ENCODE results near the gene FMNL2. TPM values are rescaled to one million over a fixed set of nuclear protein-coding genes. Genes with fewer than 3 reads are reported as not detected.

The FMNL2 gene
- total RNA-seq, 3 donors from 2014 or later (not counting 1 experiment from before 2014, with no cell fraction given) = 0.34 to 3.0 (median 0.78) TPM

DNA sequence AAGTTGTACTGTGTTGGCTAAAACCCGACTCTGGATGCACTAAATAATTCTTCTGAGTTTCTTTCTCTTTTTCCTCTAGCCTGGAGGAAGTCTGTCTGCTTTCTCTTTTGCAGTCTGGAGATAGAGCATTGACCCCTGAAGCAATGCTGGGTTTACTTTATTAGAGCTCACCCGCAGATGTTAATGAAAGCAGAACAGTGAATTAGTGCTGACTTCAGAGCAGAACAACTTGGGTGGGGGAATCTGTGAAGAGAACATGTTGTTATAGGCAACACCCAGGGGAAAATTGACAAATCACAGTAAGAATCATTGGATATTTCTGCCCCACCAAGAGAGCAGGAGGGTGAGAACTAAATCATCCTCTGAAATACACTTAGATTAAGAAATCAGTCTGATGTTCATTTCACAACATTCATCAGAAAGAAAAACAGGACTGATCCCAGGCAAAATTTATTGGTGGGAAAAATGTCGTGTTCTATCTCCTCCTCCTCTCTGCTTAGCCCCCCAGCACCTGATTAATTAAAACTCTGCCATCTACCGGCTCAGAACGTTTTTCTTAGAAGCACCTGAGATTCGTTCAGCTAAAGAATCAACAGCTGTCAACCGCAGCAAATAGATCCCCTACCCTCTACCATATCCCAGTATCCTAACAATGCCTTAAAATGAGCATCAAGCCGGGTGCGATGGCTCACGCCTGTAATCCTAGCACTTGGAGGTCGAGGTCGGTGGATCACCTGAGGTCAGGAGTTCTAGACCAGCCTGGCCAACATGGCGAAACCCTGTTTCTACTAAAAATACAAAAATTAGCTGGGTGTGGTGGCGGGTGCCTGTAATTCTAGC is 165.1 kb downstream of the FMNL2 start:
- DNase-seq = no peak
- no peak overlapping the region for H3K4me3 Mint-ChIP-seq
- no peak overlapping the region for H3K27ac Mint-ChIP-seq
- no peak overlapping the region for H3K4me3 ChIP-seq (ENCODE audit: low read length)
- H3K9me3 ChIP-seq (ENCODE audit: control insufficient read depth, insufficient read depth, low read length) = no peaks in the 10 kb centered on the region
- no peak overlapping the region for H3K27ac ChIP-seq (ENCODE audit: low read length)
- no peaks in the 10 kb centered on the region for H3K36me3 Mint-ChIP-seq
- ATAC-seq = no peak
- 87% methylated on average over 14 of the region's 14 CpGs for WGBS (ENCODE audit: insufficient coverage)
- no peak for TF ChIP-seq CTCF (IDR thresholded peaks at IDR 0.05)
- H3K27me3 Mint-ChIP-seq (ENCODE audit: low read depth in 2 of 2) = peaks cover 5 to 34% of the 10 kb centered on the region in 2 donors
- no peaks in the 10 kb centered on the region for H3K27me3 ChIP-seq (ENCODE audit: control insufficient read depth, insufficient read depth, low read length)
- no peaks in the 10 kb centered on the region for H3K4me1 ChIP-seq (ENCODE audit: control insufficient read depth, insufficient read depth, low read length)
- H3K9me3 Mint-ChIP-seq = no peaks in the 10 kb centered on the region
- no peaks in the 10 kb centered on the region for H3K4me1 Mint-ChIP-seq
- H3K36me3 ChIP-seq (ENCODE audit: control insufficient read depth, insufficient read depth, low read length) = no peaks in the 10 kb centered on the region
- intact Hi-C loops (cut with micrococcal nuclease) = no loop called here

GRCh38 chr2:152500772-152501171 is 165.8 kb downstream of the FMNL2 start:
- intact Hi-C loops (cut with micrococcal nuclease) = no loop called here
- ATAC-seq = no peak

GRCh38 chr2:152501666-152502065 is 166.7 kb downstream of the FMNL2 start:
- DNase-seq (no peak), ATAC-seq (no peak)
- Mint-ChIP-seq H3K4me3 (no peak overlapping the region), H3K27me3 (ENCODE audit: low read depth in 2 of 2) (peaks cover 4 to 30% of the 10 kb centered on the region in 2 donors), H3K27ac (no peak overlapping the region), H3K9me3 (no peaks in the 10 kb centered on the region), H3K4me1 (no peaks in the 10 kb centered on the region), H3K36me3 (no peaks in the 10 kb centered on the region)
- intact Hi-C loops (cut with micrococcal nuclease) = no loop called here
- Histone ChIP-seq H3K27ac (ENCODE audit: low read length) (no peak overlapping the region), H3K27me3 (ENCODE audit: control insufficient read depth, insufficient read depth, low read length) (no peaks in the 10 kb centered on the region), H3K36me3 (ENCODE audit: control insufficient read depth, insufficient read depth, low read length) (no peaks in the 10 kb centered on the region), H3K4me1 (ENCODE audit: control insufficient read depth, insufficient read depth, low read length) (no peaks in the 10 kb centered on the region), H3K9me3 (ENCODE audit: control insufficient read depth, insufficient read depth, low read length) (no peaks in the 10 kb centered on the region), H3K4me3 (ENCODE audit: low read length) (no peak overlapping the region)
- TF ChIP-seq CTCF (IDR thresholded peaks at IDR 0.05) = no peak
- 94% methylated on average over 5 of the region's 5 CpGs for WGBS (ENCODE audit: insufficient coverage)

More at GRCh38 chr2:152500772-152501171, 165.8 kb downstream of the FMNL2 start:
- Mint-ChIP-seq H3K27me3 (ENCODE audit: low read depth in 2 of 2) (peaks cover 5 to 34% of the 10 kb centered on the region in 2 donors), H3K4me3 (no peak overlapping the region), H3K4me1 (no peaks in the 10 kb centered on the region), H3K36me3 (no peaks in the 10 kb centered on the region), H3K9me3 (no peaks in the 10 kb centered on the region), H3K27ac (no peak overlapping the region)
- Histone ChIP-seq H3K4me1 (ENCODE audit: control insufficient read depth, insufficient read depth, low read length) (no peaks in the 10 kb centered on the region), H3K36me3 (ENCODE audit: control insufficient read depth, insufficient read depth, low read length) (no peaks in the 10 kb centered on the region), H3K9me3 (ENCODE audit: control insufficient read depth, insufficient read depth, low read length) (no peaks in the 10 kb centered on the region), H3K27ac (ENCODE audit: low read length) (no peak overlapping the region), H3K4me3 (ENCODE audit: low read length) (no peak overlapping the region), H3K27me3 (ENCODE audit: control insufficient read depth, insufficient read depth, low read length) (no peaks in the 10 kb centered on the region)
- DNase-seq = no peak
- no peak for TF ChIP-seq CTCF (IDR thresholded peaks at IDR 0.05)
- 89% methylated on average over 8 of the region's 8 CpGs for WGBS (ENCODE audit: insufficient coverage)

All from natural killer cell (primary cell).